Neuronal stem cell (in vitro differentiated cells): ENCODE measurements around the gene CCDC63.

Experiments
- DNase-seq: peaks from one replicate; pipeline ENCODE4 v3.0.0-alpha.2; 2013; ENCODE audit warnings: low spot score
- H2AFZ ChIP-seq: one replicate; pipeline ENCODE4 v1.6.1; 2013; ENCODE audit warnings: mild to moderate bottlenecking, low read length, inconsistent platforms
- H2AK5ac ChIP-seq: 2 replicates; pipeline ENCODE4 v1.6.1; 2013; ENCODE audit warnings: low read depth, mild to moderate bottlenecking, inconsistent platforms, low read length, moderate library complexity, mixed read lengths
- H2BK120ac ChIP-seq: 2 replicates; pipeline ENCODE4 v1.6.1; 2013; ENCODE audit warnings: low read depth, mild to moderate bottlenecking, inconsistent platforms, low read length, moderate library complexity, mixed read lengths
- H2BK12ac ChIP-seq: one replicate; pipeline ENCODE4 v1.6.1; 2013; ENCODE audit warnings: low read length, inconsistent platforms
- H2BK15ac ChIP-seq: 2 replicates; pipeline ENCODE4 v1.6.1; 2013; ENCODE audit warnings: mild to moderate bottlenecking, low read length, inconsistent platforms, mixed read lengths
- H2BK5ac ChIP-seq: one replicate; pipeline ENCODE4 v1.6.1; 2013; ENCODE audit warnings: inconsistent platforms, mild to moderate bottlenecking, low read length, moderate library complexity
- H3K14ac ChIP-seq: one replicate; pipeline ENCODE4 v1.6.1; 2013; ENCODE audit warnings: low read length, inconsistent platforms
- H3K18ac ChIP-seq: 2 replicates; pipeline ENCODE4 v1.6.1; 2013; ENCODE audit warnings: low read length, inconsistent platforms
- H3K23ac ChIP-seq: 2 replicates; pipeline ENCODE4 v1.6.1; 2013; ENCODE audit warnings: low read depth, mild to moderate bottlenecking, mixed read lengths, low read length, inconsistent platforms; ENCODE audit not compliant: poor library complexity
- H3K27ac ChIP-seq: replicated peaks from 3 replicates; pipeline ENCODE4 v1.5.1; 2013; ENCODE audit warnings: low read length, inconsistent platforms
- H3K27me3 ChIP-seq, 3 experiments: 2 replicates each; pipeline ENCODE4 v1.6.1; 2013; ENCODE audit warnings: low read length in 3 of 3, mild to moderate bottlenecking in 2 of 3, inconsistent platforms in 1 of 3, low read depth in 1 of 3, mixed read lengths in 1 of 3, moderate library complexity in 1 of 3; ENCODE audit not compliant: control insufficient read depth in 3 of 3, insufficient read depth in 3 of 3
- H3K36me3 ChIP-seq, 2 donors: replicated peaks in 1 of 2; 2 replicates each; pipeline ENCODE4 v1.6.1; 2013; ENCODE audit warnings: low read length in 2 of 2; ENCODE audit not compliant: control insufficient read depth in 2 of 2, insufficient read depth in 2 of 2
- H3K4ac ChIP-seq: 2 replicates; pipeline ENCODE4 v1.6.1; 2013; ENCODE audit warnings: inconsistent platforms, mild to moderate bottlenecking, low read length, moderate library complexity
- H3K4me1 ChIP-seq, 2 donors: 1 replicate in 1 of 2; 2 replicates in 1 of 2; pipeline ENCODE4 v1.6.1; 2013; ENCODE audit warnings: low read length in 2 of 2, low read depth in 1 of 2; ENCODE audit not compliant: control insufficient read depth in 2 of 2, insufficient read depth in 1 of 2
- H3K4me2 ChIP-seq: one replicate; pipeline ENCODE4 v1.6.1; 2013; ENCODE audit warnings: mild to moderate bottlenecking, low read length, inconsistent platforms; ENCODE audit not compliant: insufficient read depth, poor library complexity, severe bottlenecking
- H3K4me3 ChIP-seq, 2 donors: 2 replicates each; pipeline ENCODE4 v1.5.1; 2013; ENCODE audit warnings: low read length in 2 of 2, mild to moderate bottlenecking in 2 of 2, inconsistent platforms in 1 of 2, moderate library complexity in 1 of 2
- H3K79me1 ChIP-seq: one replicate; pipeline ENCODE4 v1.6.1; 2013; ENCODE audit warnings: low read depth, mild to moderate bottlenecking, inconsistent platforms, low read length, moderate library complexity
- H3K9ac ChIP-seq: one replicate; pipeline ENCODE4 v1.6.1; 2013; ENCODE audit warnings: mild to moderate bottlenecking, low read depth, low read length, inconsistent platforms; ENCODE audit not compliant: poor library complexity
- H3K9me3 ChIP-seq, 2 donors: replicated peaks in 1 of 2; 2 replicates each; pipeline versions ENCODE3 to v1.6.1; 2013; ENCODE audit warnings: low read length in 2 of 2, mild to moderate bottlenecking in 2 of 2, inconsistent platforms in 1 of 2, low read depth in 1 of 2, mixed read lengths in 1 of 2, moderate library complexity in 1 of 2; ENCODE audit not compliant: control insufficient read depth in 2 of 2, insufficient read depth in 1 of 2
- H4K8ac ChIP-seq: one replicate; pipeline ENCODE4 v1.6.1; 2013; ENCODE audit warnings: low read depth, mild to moderate bottlenecking, inconsistent platforms, low read length, moderate library complexity
- H4K91ac ChIP-seq: one replicate; pipeline ENCODE4 v1.6.1; 2013; ENCODE audit warnings: low read length, low read depth, mild to moderate bottlenecking, inconsistent platforms; ENCODE audit not compliant: poor library complexity
- WGBS, 2 donors: extraction: QIAGEN DNeasy Blood & Tissue Kit; methylation state at CpG; one replicate each; pipeline ENCODE4 v1.1.7; 2013; ENCODE audit warnings: missing lambda C conversion rate in 2 of 2, mixed read lengths in 1 of 2; ENCODE audit not compliant: insufficient read length in 2 of 2, insufficient replicate concordance in 1 of 2; ENCODE audit errors: extremely low coverage in 2 of 2; 5-methylcytosine and 5-hydroxymethylcytosine counted together

CCDC63 gene

GRCh38 chr12:110923692-110924334, 77.0 kb downstream of the CCDC63 start:
- Histone ChIP-seq H2BK12ac (no peak overlapping the region), H4K91ac (no peak overlapping the region), H3K36me3 (no peaks in the 10 kb centered on the region), H2BK120ac (no peak overlapping the region), H2BK5ac (no peak overlapping the region), H3K27ac (no peak overlapping the region), H3K4me3 (no peak overlapping the region), H3K4me1 (peaks cover 0 to 14% of the 10 kb centered on the region in 2 donors), H3K79me1 (no peaks in the 10 kb centered on the region), H3K4me2 (no peak overlapping the region), H3K9ac (no peak overlapping the region), H3K27me3 (peaks cover 0 to 18% (median 2%) of the 10 kb centered on the region in 3 experiments), H2BK15ac (no peak overlapping the region), H3K18ac (no peak overlapping the region), H2AFZ (no peak overlapping the region), H3K14ac (no peak overlapping the region), H3K4ac (no peak overlapping the region), H2AK5ac (no peak overlapping the region), H3K9me3 (no peaks in the 10 kb centered on the region), H4K8ac (no peak overlapping the region), H3K23ac (no peak overlapping the region)
- WGBS, 2 donors: no CpG with 5 or more reads among the region's 9 CpGs
- no peak for DNase-seq

- Histone ChIP-seq H3K27ac (no peak overlapping the region), H4K91ac (no peak overlapping the region), H3K79me1 (no peaks in the 10 kb centered on the region), H3K9me3 (peaks cover 0 to 4% of the 10 kb centered on the region in 2 donors), H3K36me3 (no peaks in the 10 kb centered on the region), H2BK5ac (no peak overlapping the region), H3K4me3 (no peak overlapping the region), H3K4ac (no peak overlapping the region), H2AFZ (no peak overlapping the region), H2BK15ac (no peak overlapping the region), H3K18ac (no peak overlapping the region), H4K8ac (no peak overlapping the region), H3K4me1 (peaks cover 0 to 5% of the 10 kb centered on the region in 2 donors), H3K4me2 (no peak overlapping the region), H2AK5ac (no peak overlapping the region), H3K27me3 (peaks cover 0 to 3% (median 0%) of the 10 kb centered on the region in 3 experiments), H3K23ac (no peak overlapping the region), H3K14ac (no peak overlapping the region), H3K9ac (no peak overlapping the region), H2BK120ac (no peak overlapping the region), H2BK12ac (no peak overlapping the region)
- no peak for DNase-seq
- WGBS, 2 donors: no CpG with 5 or more reads among the region's 6 CpGs
Measured at GRCh38 chr12:110927546-110927945, 80.8 kb downstream of the CCDC63 start.

- H4K8ac ChIP-seq: no peak overlapping the region
- peaks cover 0 to 3% (median 0%) of the 10 kb centered on the region in 3 experiments for H3K27me3 ChIP-seq
- no peak overlapping the region for H4K91ac ChIP-seq
- H2BK12ac ChIP-seq: no peak overlapping the region
- H3K4me3 ChIP-seq: no peak overlapping the region
- no peak overlapping the region for H2BK5ac ChIP-seq
- H3K4me1 ChIP-seq: peaks cover 0 to 3% of the 10 kb centered on the region in 2 donors
- no peak overlapping the region for H3K9ac ChIP-seq
- no peak overlapping the region for H3K14ac ChIP-seq
- WGBS, 2 donors: no CpG with 5 or more reads among the region's 7 CpGs
- H3K9me3 ChIP-seq: peaks cover 0 to 4% of the 10 kb centered on the region in 2 donors
- H3K18ac ChIP-seq: no peak overlapping the region
- DNase-seq: no peak
- H3K27ac ChIP-seq: no peak overlapping the region
- no peak overlapping the region for H2BK120ac ChIP-seq
- no peaks in the 10 kb centered on the region for H3K36me3 ChIP-seq
- H3K4me2 ChIP-seq: no peak overlapping the region
- no peak overlapping the region for H2AFZ ChIP-seq
- no peak overlapping the region for H3K4ac ChIP-seq
- no peak overlapping the region for H2AK5ac ChIP-seq
- H3K79me1 ChIP-seq: no peaks in the 10 kb centered on the region
- no peak overlapping the region for H2BK15ac ChIP-seq
- H3K23ac ChIP-seq: no peak overlapping the region
Measured at GRCh38 chr12:110928700-110929099, 81.9 kb downstream of the CCDC63 start.

DNA sequence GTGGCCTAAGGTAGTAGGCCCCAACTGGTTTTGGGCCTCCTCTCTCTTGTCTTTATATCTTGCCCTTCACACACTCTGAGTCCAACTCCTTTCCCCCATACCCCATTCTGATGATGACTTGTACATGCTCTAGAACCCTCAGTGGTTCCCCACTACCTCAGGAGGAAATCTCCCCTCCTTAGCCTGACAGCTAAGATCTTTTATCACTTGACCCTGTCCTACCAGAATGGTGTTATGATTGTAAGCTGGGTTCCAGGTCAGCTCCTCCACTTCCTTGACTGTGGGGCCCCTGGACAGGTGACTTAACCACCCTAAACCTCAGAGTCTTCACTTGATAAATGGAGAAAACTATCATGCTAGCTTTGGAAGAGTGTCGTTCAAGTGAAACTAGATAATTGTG, 83.0 kb downstream of the CCDC63 start:
- H2BK120ac ChIP-seq: no peak overlapping the region
- no peak overlapping the region for H2AK5ac ChIP-seq
- H3K9ac ChIP-seq: no peak overlapping the region
- no peak overlapping the region for H4K91ac ChIP-seq
- H4K8ac ChIP-seq: no peak overlapping the region
- DNase-seq: no peak
- no peak overlapping the region for H2BK12ac ChIP-seq
- no peaks in the 10 kb centered on the region for H3K36me3 ChIP-seq
- WGBS, 2 donors: no CpG with 5 or more reads among the region's 1 CpG
- no peak overlapping the region for H3K14ac ChIP-seq
- H3K4me3 ChIP-seq: no peak overlapping the region
- H3K23ac ChIP-seq: no peak overlapping the region
- no peak overlapping the region for H3K4ac ChIP-seq
- no peaks in the 10 kb centered on the region for H3K27me3 ChIP-seq
- H3K18ac ChIP-seq: no peak overlapping the region
- H3K4me2 ChIP-seq: no peak overlapping the region
- H2BK5ac ChIP-seq: no peak overlapping the region
- H2BK15ac ChIP-seq: no peak overlapping the region
- peaks cover 0 to 4% of the 10 kb centered on the region in 2 donors for H3K9me3 ChIP-seq
- peaks cover 0 to 6% of the 10 kb centered on the region in 2 donors for H3K4me1 ChIP-seq
- no peaks in the 10 kb centered on the region for H3K79me1 ChIP-seq
- no peak overlapping the region for H3K27ac ChIP-seq
- H2AFZ ChIP-seq: no peak overlapping the region
